OCI-LY1 (cell line): ENCODE measurements around the gene NRP2.

Experiments
- H2AFZ ChIP-seq: fragments of 200-600 bp; sonication (generic), shearing (Covaris generic); 2 replicates; pipeline ENCODE4 v1.6.0; 2014; ENCODE audit warnings: antibody characterized with exemption, mild to moderate bottlenecking, low read length
- H3F3A ChIP-seq: fragments of 200-600 bp; sonication (generic), shearing (Covaris generic); 2 replicates; pipeline ENCODE4 v1.6.0; 2014; ENCODE audit warnings: mild to moderate bottlenecking, antibody characterized with exemption, low read length, moderate library complexity; ENCODE audit not compliant: insufficient read depth
- H3K27ac ChIP-seq: fragments of 200-600 bp; sonication (generic); 2 replicates; pipeline ENCODE4 v1.5.1; 2014; ENCODE audit warnings: low read length, mixed run types, mild to moderate bottlenecking, low read depth; ENCODE audit not compliant: poor library complexity, severe bottlenecking
- H3K27me3 ChIP-seq: fragments of 200-600 bp; sonication (generic); 2 replicates; pipeline ENCODE4 v1.6.0; 2014; ENCODE audit warnings: antibody characterized with exemption, mild to moderate bottlenecking, low read length, moderate library complexity; ENCODE audit not compliant: insufficient read depth
- H3K36me3 ChIP-seq: fragments of 200-600 bp; sonication (generic); 2 replicates; pipeline ENCODE4 v1.6.1; 2014; ENCODE audit warnings: mild to moderate bottlenecking, antibody characterized with exemption, low read length, moderate library complexity, mixed read lengths; ENCODE audit not compliant: insufficient read depth
- H3K4me1 ChIP-seq: fragments of 200-600 bp; sonication (generic); 2 replicates; pipeline ENCODE4 v1.5.1; 2014; ENCODE audit warnings: mild to moderate bottlenecking, low read length, moderate library complexity; ENCODE audit not compliant: insufficient read depth, severe bottlenecking
- H3K4me2 ChIP-seq: fragments of 200-600 bp; sonication (generic), shearing (Covaris generic); 2 replicates; pipeline ENCODE4 v1.6.1; 2014; ENCODE audit warnings: low read length
- H3K4me3 ChIP-seq: fragments of 200-600 bp; sonication (generic); 2 replicates; pipeline ENCODE4 v1.5.1; 2014; ENCODE audit warnings: low read length, low read depth, mild to moderate bottlenecking, mixed read lengths; ENCODE audit not compliant: poor library complexity, severe bottlenecking
- H3K79me2 ChIP-seq: fragments of 200-600 bp; shearing (Covaris generic); 2 replicates; pipeline ENCODE4 v1.6.1; 2016; ENCODE audit warnings: mixed run types, low read length, mixed read lengths; ENCODE audit not compliant: insufficient read depth
- H3K9ac ChIP-seq: fragments of 200-600 bp; sonication (generic), shearing (Covaris generic); 2 replicates; pipeline ENCODE4 v1.6.1; 2014; ENCODE audit warnings: mild to moderate bottlenecking, low read length, mixed read lengths
- H3K9me2 ChIP-seq: fragments of 200-600 bp; sonication (generic), shearing (Covaris generic); 2 replicates; pipeline ENCODE4 v1.6.1; 2014; ENCODE audit warnings: low read depth, mild to moderate bottlenecking, low read length, mixed read lengths
- H3K9me3 ChIP-seq: fragments of 200-600 bp; shearing (Covaris generic); 2 replicates; pipeline ENCODE4 v1.6.1; 2014; ENCODE audit warnings: low read length, mixed read lengths
- H4K20me1 ChIP-seq: fragments of 200-600 bp; sonication (generic), shearing (Covaris generic); 2 replicates; pipeline ENCODE4 v1.6.0; 2016; ENCODE audit warnings: mild to moderate bottlenecking, low read length; ENCODE audit not compliant: insufficient read depth
- CTCF ChIP-seq: fragments of 200-600 bp; sonication (generic), shearing (Covaris generic); IDR thresholded peaks from 2 replicates; pipeline ENCODE4 v1.5.1; 2017; ENCODE audit warnings: mild to moderate bottlenecking, antibody characterized with exemption, low read length, moderate library complexity, mixed read lengths
- EZH2 ChIP-seq: fragments of 200-600 bp; sonication (generic), shearing (Covaris generic); IDR thresholded peaks from 2 replicates; pipeline ENCODE4 v1.8.0; 2017; ENCODE audit warnings: borderline replicate concordance, mixed run types, mild to moderate bottlenecking, antibody characterized with exemption, low read length, moderate library complexity, mixed read lengths

The NRP2 gene

DNA sequence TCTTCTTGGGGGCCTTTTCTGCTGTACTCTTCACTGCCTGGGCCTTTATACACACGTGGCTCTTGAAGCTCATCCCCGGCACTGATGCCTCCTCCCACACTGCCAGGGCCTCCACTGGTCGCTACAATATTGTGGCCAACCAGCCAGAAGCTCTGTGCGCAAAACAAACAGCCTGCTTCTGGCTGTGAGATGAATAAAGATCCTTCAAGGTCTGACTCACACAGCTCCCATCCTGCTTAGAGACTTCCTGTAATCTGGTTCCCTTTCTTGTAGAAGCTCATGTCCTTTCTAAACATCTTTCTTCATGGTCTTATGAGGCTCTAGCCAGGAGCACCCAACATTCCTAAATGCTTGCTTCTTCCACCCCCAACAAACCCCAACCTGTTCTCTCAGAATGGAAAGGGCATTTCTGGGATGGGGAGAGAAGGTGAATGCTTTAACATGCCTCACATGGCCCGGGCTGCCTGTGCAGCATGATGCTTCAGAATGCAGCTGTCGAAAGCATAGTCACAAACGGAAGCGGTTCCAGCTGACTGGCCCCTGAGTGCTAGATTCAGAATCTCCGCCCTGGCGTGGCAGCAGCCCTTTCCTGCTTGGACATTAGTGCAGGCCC lies 24.6 kb downstream of the NRP2 start:
- no peaks in the 10 kb centered on the region for H3K79me2 ChIP-seq
- H3K27ac ChIP-seq = peak overlapping the region; percentile 96
- H4K20me1 ChIP-seq = no peaks in the 10 kb centered on the region
- no peaks in the 10 kb centered on the region; the same call in 1 of the 2 replicates for H3K36me3 ChIP-seq
- H3K27me3 ChIP-seq = no peaks in the 10 kb centered on the region
- no peaks in the 10 kb centered on the region for H3K9me2 ChIP-seq
- H3K4me2 ChIP-seq = peak overlapping the region; percentile 60
- peak overlapping the region; percentile 20 for H3K4me3 ChIP-seq
- H3K9me3 ChIP-seq = no peaks in the 10 kb centered on the region
- TF ChIP-seq EZH2 (no peak), CTCF (no peak)
- H3K4me1 ChIP-seq = peaks cover 48% of the 10 kb centered on the region
- peak overlapping the region; percentile 54 for H3K9ac ChIP-seq
- H2AFZ ChIP-seq = no peak overlapping the region
- no peaks in the 10 kb centered on the region for H3F3A ChIP-seq

DNA sequence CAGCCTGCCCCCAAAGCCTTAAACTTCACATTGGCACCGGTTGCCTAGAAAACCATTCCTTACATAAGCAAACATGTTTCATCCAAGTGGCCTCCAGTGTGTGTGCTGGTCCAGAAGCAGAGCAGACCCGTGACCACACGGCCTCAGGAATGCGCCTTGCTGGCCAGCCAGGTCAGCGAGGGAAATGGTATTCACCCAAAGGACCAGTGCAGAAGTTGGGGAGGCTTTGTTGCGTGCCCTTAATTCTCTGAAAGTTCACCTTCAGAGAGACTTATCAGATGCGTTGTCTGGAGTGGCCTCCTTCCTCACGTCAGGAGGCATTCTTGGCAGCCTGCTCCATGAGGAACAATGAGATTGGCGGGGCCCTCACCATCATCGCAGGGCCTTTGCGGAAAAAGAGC lies 25.9 kb downstream of the NRP2 start:
- H3K36me3 ChIP-seq = no peaks in the 10 kb centered on the region; the same call in 1 of the 2 replicates
- H3K27ac ChIP-seq = peak overlapping the region; percentile 96
- no peak overlapping the region for H3K4me2 ChIP-seq
- H3K9ac ChIP-seq = no peak overlapping the region; the same call in 1 of the 2 replicates
- H3K4me3 ChIP-seq = no peak overlapping the region
- H3K79me2 ChIP-seq = no peaks in the 10 kb centered on the region
- no peaks in the 10 kb centered on the region for H4K20me1 ChIP-seq
- no peaks in the 10 kb centered on the region for H3K9me2 ChIP-seq
- no peak for TF ChIP-seq EZH2
- no peak overlapping the region for H2AFZ ChIP-seq
- H3F3A ChIP-seq = no peaks in the 10 kb centered on the region
- H3K4me1 ChIP-seq = peaks cover 46% of the 10 kb centered on the region
- H3K9me3 ChIP-seq = no peaks in the 10 kb centered on the region
- H3K27me3 ChIP-seq = no peaks in the 10 kb centered on the region

- no peaks in the 10 kb centered on the region for H3K79me2 ChIP-seq
- H3K9ac ChIP-seq = no peak overlapping the region
- no peaks in the 10 kb centered on the region for H3F3A ChIP-seq
- H3K27me3 ChIP-seq = no peaks in the 10 kb centered on the region
- no peak overlapping the region for H3K4me2 ChIP-seq
- peak overlapping the region; percentile 24 for H3K27ac ChIP-seq
- H3K36me3 ChIP-seq = no peaks in the 10 kb centered on the region; the same call in 1 of the 2 replicates
- no peak overlapping the region for H3K4me3 ChIP-seq
- no peaks in the 10 kb centered on the region for H3K9me2 ChIP-seq
- no peaks in the 10 kb centered on the region for H4K20me1 ChIP-seq
- H3K9me3 ChIP-seq = no peaks in the 10 kb centered on the region
- TF ChIP-seq CTCF = no peak
- TF ChIP-seq EZH2 = no peak
- H3K4me1 ChIP-seq = peaks cover 51% of the 10 kb centered on the region
- H2AFZ ChIP-seq = no peak overlapping the region
Observed at GRCh38 chr2:205709319-205709718, 27.0 kb downstream of the NRP2 start.

- H3K9me3 ChIP-seq = no peaks in the 10 kb centered on the region
- H3K9me2 ChIP-seq = no peaks in the 10 kb centered on the region
- H3K36me3 ChIP-seq = no peaks in the 10 kb centered on the region; the same call in 1 of the 2 replicates
- H3K4me2 ChIP-seq = no peak overlapping the region
- no peak overlapping the region for H2AFZ ChIP-seq
- H3K9ac ChIP-seq = no peak overlapping the region
- no peak overlapping the region for H3K27ac ChIP-seq
- no peaks in the 10 kb centered on the region for H3F3A ChIP-seq
- no peaks in the 10 kb centered on the region for H3K27me3 ChIP-seq
- H4K20me1 ChIP-seq = no peaks in the 10 kb centered on the region
- no peaks in the 10 kb centered on the region for H3K79me2 ChIP-seq
- no peak for TF ChIP-seq CTCF
- TF ChIP-seq EZH2 = no peak
- no peak overlapping the region for H3K4me3 ChIP-seq
- peaks cover 48% of the 10 kb centered on the region for H3K4me1 ChIP-seq
Observed at GRCh38 chr2:205712508-205712907, 30.2 kb downstream of the NRP2 start.
